ENCODE data around the gene PKIB. TPM values are rescaled to one million over a fixed set of nuclear protein-coding genes. Genes with fewer than 3 reads are reported as not detected.

The PKIB gene
- total RNA-seq, 1 donor from 2014 or later = 3.2 TPM

DNA sequence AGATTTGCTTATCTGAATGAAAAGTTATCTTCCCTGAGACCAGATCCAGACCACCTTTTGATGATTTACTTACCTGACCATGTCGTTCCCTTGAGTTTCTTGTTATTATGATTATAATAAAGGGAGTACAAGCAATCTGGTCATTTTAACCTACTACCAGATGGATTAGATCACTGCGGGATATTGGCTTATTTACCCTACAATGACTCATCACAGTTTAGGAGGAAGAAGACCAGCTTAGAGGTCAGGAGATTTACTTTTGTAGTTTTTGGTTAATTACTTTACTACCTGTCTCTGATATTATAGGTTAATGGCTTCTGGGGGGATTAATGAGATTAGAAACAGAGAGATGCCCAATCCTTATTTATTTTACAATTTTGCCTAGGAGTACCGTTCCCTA, 10.7 kb downstream of the PKIB start:
- no peaks in the 10 kb centered on the region for H3K36me3 ChIP-seq
- ATAC-seq (no peak), DNase-seq (no peak)
- TF ChIP-seq, protein P1, sequence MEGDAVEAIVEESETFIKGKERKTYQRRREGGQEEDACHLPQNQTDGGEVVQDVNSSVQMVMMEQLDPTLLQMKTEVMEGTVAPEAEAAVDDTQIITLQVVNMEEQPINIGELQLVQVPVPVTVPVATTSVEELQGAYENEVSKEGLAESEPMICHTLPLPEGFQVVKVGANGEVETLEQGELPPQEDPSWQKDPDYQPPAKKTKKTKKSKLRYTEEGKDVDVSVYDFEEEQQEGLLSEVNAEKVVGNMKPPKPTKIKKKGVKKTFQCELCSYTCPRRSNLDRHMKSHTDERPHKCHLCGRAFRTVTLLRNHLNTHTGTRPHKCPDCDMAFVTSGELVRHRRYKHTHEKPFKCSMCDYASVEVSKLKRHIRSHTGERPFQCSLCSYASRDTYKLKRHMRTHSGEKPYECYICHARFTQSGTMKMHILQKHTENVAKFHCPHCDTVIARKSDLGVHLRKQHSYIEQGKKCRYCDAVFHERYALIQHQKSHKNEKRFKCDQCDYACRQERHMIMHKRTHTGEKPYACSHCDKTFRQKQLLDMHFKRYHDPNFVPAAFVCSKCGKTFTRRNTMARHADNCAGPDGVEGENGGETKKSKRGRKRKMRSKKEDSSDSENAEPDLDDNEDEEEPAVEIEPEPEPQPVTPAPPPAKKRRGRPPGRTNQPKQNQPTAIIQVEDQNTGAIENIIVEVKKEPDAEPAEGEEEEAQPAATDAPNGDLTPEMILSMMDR (IDR thresholded peaks at IDR 0.05) = no peak
- no peaks in the 10 kb centered on the region for H3K27me3 ChIP-seq (ENCODE audit: low read depth)
- no peaks in the 10 kb centered on the region for H3K9me3 ChIP-seq
- no peaks in the 10 kb centered on the region for H3K4me1 ChIP-seq
- no peak overlapping the region for H3K27ac ChIP-seq
- H3K4me3 ChIP-seq = no peak overlapping the region
- intact Hi-C loops (cut with DNase I) = no loop called here

DNA sequence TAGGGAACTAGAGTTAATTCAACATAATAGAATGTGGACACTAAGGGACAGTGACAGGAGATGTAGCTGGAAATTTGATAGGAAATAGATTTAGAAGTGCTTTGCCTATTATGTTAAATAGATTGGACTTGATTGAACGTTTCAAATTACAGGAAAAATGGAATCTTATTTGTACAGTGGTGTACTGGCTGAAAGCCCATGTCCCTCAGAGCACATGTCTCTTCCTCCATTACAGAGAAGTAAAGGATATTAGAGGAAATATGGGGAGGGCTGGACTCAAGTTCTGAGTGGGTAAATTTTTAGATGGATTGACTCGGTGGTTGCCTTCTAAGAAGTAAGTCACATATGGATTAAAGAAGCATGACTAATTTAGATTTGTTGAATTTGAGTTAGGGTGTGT, 11.4 kb downstream of the PKIB start:
- no peak overlapping the region for H3K27ac ChIP-seq
- no peak overlapping the region for H3K4me3 ChIP-seq
- no peak for DNase-seq
- intact Hi-C loops (cut with DNase I) = no loop called here
- no peaks in the 10 kb centered on the region for H3K27me3 ChIP-seq (ENCODE audit: low read depth)
- H3K9me3 ChIP-seq = no peaks in the 10 kb centered on the region
- no peaks in the 10 kb centered on the region for H3K36me3 ChIP-seq
- no peak for ATAC-seq
- TF ChIP-seq, protein P1 (IDR thresholded peaks at IDR 0.05) = no peak
- no peaks in the 10 kb centered on the region for H3K4me1 ChIP-seq

DNA sequence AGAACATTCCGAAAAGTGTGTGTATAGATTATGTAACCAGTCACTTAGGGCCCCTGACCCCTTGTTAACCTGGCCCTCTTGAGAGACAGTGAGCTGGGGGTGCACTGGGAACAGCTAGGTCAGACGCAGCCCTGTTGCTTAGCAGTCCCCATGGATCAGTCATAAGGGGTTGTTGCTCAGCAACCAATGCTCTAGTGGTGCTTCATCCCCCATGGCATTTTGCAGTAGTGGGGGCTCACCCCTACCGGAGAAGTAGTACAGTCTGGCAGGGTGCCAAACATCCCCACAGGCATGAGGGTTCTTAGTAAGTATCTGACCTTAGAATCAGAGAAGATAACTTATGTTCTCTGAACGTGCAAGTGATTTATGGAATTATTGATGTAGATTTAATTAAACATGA, 12.3 kb downstream of the PKIB start:
- Histone ChIP-seq H3K36me3 (no peaks in the 10 kb centered on the region), H3K9me3 (no peaks in the 10 kb centered on the region), H3K27me3 (ENCODE audit: low read depth) (no peaks in the 10 kb centered on the region), H3K4me1 (no peaks in the 10 kb centered on the region), H3K27ac (no peak overlapping the region), H3K4me3 (no peak overlapping the region)
- intact Hi-C loops (cut with DNase I) = no loop called here
- ATAC-seq (peak in 1 of 2 donors; percentile 53), DNase-seq (no peak)
- TF ChIP-seq, protein P1 (IDR thresholded peaks at IDR 0.05) = no peak

DNA sequence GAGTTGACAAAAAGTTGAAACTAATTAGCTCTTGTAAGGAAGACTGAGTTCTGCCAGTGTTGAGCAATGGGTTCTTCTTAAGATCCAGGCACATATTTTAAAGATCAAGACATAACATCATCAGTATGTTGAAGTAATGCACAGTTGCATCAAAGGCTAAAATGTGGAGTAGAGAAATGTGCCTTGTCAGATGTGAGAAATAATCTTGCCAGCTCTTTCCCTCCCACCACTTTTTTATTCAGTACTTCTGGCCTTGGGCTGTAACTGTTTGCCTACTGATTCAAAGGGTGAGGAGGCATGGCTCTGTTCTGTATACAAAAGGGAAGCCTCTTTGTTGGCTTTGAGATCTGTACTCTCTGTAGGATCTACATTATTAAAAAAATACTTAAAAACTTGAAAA, 13.1 kb downstream of the PKIB start:
- H3K36me3 ChIP-seq = no peaks in the 10 kb centered on the region
- ATAC-seq (no peak), DNase-seq (no peak)
- intact Hi-C loops (cut with DNase I) = no loop called here
- H3K4me3 ChIP-seq = no peak overlapping the region
- no peaks in the 10 kb centered on the region for H3K4me1 ChIP-seq
- TF ChIP-seq, protein P1 (IDR thresholded peaks at IDR 0.05) = no peak
- no peaks in the 10 kb centered on the region for H3K9me3 ChIP-seq
- H3K27ac ChIP-seq = no peak overlapping the region
- no peaks in the 10 kb centered on the region for H3K27me3 ChIP-seq (ENCODE audit: low read depth)

DNA sequence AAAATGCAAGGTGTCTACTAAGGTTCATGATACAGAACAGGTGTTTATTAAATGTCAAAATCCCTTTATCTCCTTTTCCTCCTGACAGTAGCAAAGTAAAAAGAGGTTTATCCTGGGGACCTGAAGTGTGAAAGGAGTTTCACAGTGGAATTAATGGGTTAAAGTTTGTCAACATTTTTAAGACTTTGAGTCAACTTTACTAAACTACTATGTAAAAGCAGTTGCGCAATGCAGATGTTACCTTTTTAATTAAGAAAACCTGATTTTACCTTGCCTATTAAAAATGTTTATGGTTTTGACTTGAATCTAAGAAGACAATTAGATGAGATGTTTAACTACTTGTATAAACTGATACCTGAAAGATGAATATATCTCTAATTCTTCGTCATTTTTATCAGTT, 14.6 kb downstream of the PKIB start:
- Histone ChIP-seq H3K9me3 (no peaks in the 10 kb centered on the region), H3K27me3 (ENCODE audit: low read depth) (no peaks in the 10 kb centered on the region), H3K4me1 (no peaks in the 10 kb centered on the region), H3K27ac (no peak overlapping the region), H3K4me3 (no peak overlapping the region), H3K36me3 (no peaks in the 10 kb centered on the region)
- intact Hi-C loops (cut with DNase I) = no loop called here
- ATAC-seq = no peak
- TF ChIP-seq, protein P1 (IDR thresholded peaks at IDR 0.05) = no peak
- no peak for DNase-seq

DNA sequence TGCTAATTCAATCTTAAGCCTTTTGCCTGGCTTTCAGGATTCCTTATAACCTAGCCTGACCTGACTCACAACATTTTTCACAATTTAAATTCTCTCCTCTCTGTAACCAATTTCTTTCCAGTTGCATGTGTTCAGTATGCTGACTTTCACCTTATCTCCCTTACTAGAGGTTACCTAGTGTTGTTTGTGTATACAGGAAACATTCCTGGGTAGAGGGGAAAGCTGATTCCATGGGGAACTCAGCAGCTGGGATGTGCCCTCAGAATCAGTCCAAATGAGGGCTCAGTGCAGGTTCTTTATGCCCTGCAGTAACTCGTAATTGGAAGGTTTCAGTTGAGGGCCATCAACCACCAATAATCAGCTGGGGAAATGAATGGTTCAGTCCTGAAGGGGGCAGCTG, 18.5 kb downstream of the PKIB start:
- no peak overlapping the region for H3K4me3 ChIP-seq
- H3K27me3 ChIP-seq (ENCODE audit: low read depth) = no peaks in the 10 kb centered on the region
- ATAC-seq (no peak), DNase-seq (no peak)
- intact Hi-C loops (cut with DNase I) = no loop called here
- TF ChIP-seq, protein P1 (IDR thresholded peaks at IDR 0.05) = no peak
- H3K4me1 ChIP-seq = no peaks in the 10 kb centered on the region
- H3K9me3 ChIP-seq = no peaks in the 10 kb centered on the region
- H3K36me3 ChIP-seq = no peaks in the 10 kb centered on the region
- H3K27ac ChIP-seq = no peak overlapping the region
